HFFc6 (cell line): Measurements from ENCODE around the gene SRA1. TPM values are rescaled to one million over a fixed set of nuclear protein-coding genes. Genes with fewer than 3 reads are reported as not detected.

ENCODE experiments used
- DNase-seq: peaks from one replicate; pipeline ENCODE4 v3.0.0-alpha.2; 2018
- H3K27ac Mint-ChIP-seq: 2 replicates; pipeline ENCODE4 v1.8.0; 2020; ENCODE audit warnings: mild to moderate bottlenecking, mixed read lengths
- H3K27me3 Mint-ChIP-seq: 2 replicates; pipeline ENCODE4 v1.8.0; 2021; ENCODE audit warnings: mild to moderate bottlenecking, moderate library complexity, mixed read lengths; ENCODE audit not compliant: insufficient read depth
- H3K36me3 Mint-ChIP-seq: 2 replicates; pipeline ENCODE4 v1.8.0; 2021; ENCODE audit warnings: low read depth, mixed read lengths
- H3K4me1 Mint-ChIP-seq: 2 replicates; pipeline ENCODE4 v1.8.0; 2020; ENCODE audit warnings: low read depth, mixed read lengths
- H3K4me3 Mint-ChIP-seq: 2 replicates; pipeline ENCODE4 v1.8.0; 2020; ENCODE audit warnings: mild to moderate bottlenecking, moderate library complexity, mixed read lengths
- H3K9me3 Mint-ChIP-seq: 2 replicates; pipeline ENCODE4 v1.8.0; 2020; ENCODE audit warnings: mild to moderate bottlenecking, mixed read lengths
- CTCF ChIP-seq: fragments of 200-600 bp; sonication (generic); IDR thresholded peaks from 2 replicates; pipeline ENCODE4 v1.5.0; 2021; ENCODE audit warnings: antibody characterized with exemption, mild to moderate bottlenecking
- total RNA-seq, 6 experiments: library from RNA; stranded (reverse); fragmentation: NEBNext Ultra II Directional; extraction: Animal tissue kit (Norgen Biotek cat#: 25700); gene quantifications; 2 replicates in 1 of 6; 3 replicates in 5 of 6; pipeline ENCODE4 v1.2.3, GENCODE V29; 2021

The SRA1 gene
- total RNA-seq, 6 experiments from 2014 or later, result 50.0 to 62.3 (median 59.4) TPM

- no peak for DNase-seq
- no peak for TF ChIP-seq CTCF
- Mint-ChIP-seq H3K4me1 (peaks cover 50% of the 10 kb centered on the region), H3K27me3 (peaks cover 2% of the 10 kb centered on the region; the same call in 1 of the 2 replicates), H3K9me3 (no peaks in the 10 kb centered on the region), H3K36me3 (peaks cover 44% of the 10 kb centered on the region), H3K27ac (peak overlapping the region; percentile 86), H3K4me3 (peak overlapping the region; percentile 95)
Observed at GRCh38 chr5:140555747-140556312, 1.4 kb downstream of the SRA1 start.

GRCh38 chr5:140554454-140554853 is 2.8 kb downstream of the SRA1 start:
- Mint-ChIP-seq H3K4me1 (peaks cover 58% of the 10 kb centered on the region), H3K27me3 (peaks cover 2% of the 10 kb centered on the region; the same call in 1 of the 2 replicates), H3K36me3 (peaks cover 55% of the 10 kb centered on the region), H3K27ac (peak overlapping the region; percentile 73), H3K4me3 (peak overlapping the region; percentile 95), H3K9me3 (no peaks in the 10 kb centered on the region)
- DNase-seq, result peak; percentile 66
- TF ChIP-seq CTCF, result no peak

GRCh38 chr5:140553657-140554056 is 3.6 kb downstream of the SRA1 start:
- Mint-ChIP-seq H3K27me3 (peaks cover 4% of the 10 kb centered on the region), H3K4me1 (peaks cover 66% of the 10 kb centered on the region), H3K4me3 (peak overlapping the region; percentile 95), H3K36me3 (peaks cover 60% of the 10 kb centered on the region), H3K27ac (peak overlapping the region; percentile 73), H3K9me3 (no peaks in the 10 kb centered on the region)
- no peak for DNase-seq
- TF ChIP-seq CTCF, result no peak

- H3K27ac Mint-ChIP-seq, result no peak overlapping the region
- no peak for DNase-seq
- peaks cover 75% of the 10 kb centered on the region for H3K4me1 Mint-ChIP-seq
- no peak for TF ChIP-seq CTCF
- no peaks in the 10 kb centered on the region for H3K9me3 Mint-ChIP-seq
- peaks cover 55% of the 10 kb centered on the region for H3K36me3 Mint-ChIP-seq
- no peak overlapping the region for H3K4me3 Mint-ChIP-seq
- H3K27me3 Mint-ChIP-seq, result peaks cover 16% of the 10 kb centered on the region
Observed at GRCh38 chr5:140551872-140552271, 5.4 kb downstream of the SRA1 start.

- no peak for TF ChIP-seq CTCF
- peaks cover 16% of the 10 kb centered on the region for H3K27me3 Mint-ChIP-seq
- peak overlapping the region; percentile 80; the same call in 1 of the 2 replicates for H3K27ac Mint-ChIP-seq
- DNase-seq, result no peak
- peaks cover 42% of the 10 kb centered on the region for H3K36me3 Mint-ChIP-seq
- H3K4me1 Mint-ChIP-seq, result peaks cover 70% of the 10 kb centered on the region
- H3K4me3 Mint-ChIP-seq, result no peak overlapping the region
- no peaks in the 10 kb centered on the region for H3K9me3 Mint-ChIP-seq
Observed at GRCh38 chr5:140550147-140551079, 6.9 kb downstream of the SRA1 start.
